Adrenal gland (tissue), 12 donors: Measurements from ENCODE around the gene ANK3. TPM values are rescaled to one million over a fixed set of nuclear protein-coding genes. Genes with fewer than 3 reads are reported as not detected.
"Not testable (repeated sequence)": the region's sequence is repeated elsewhere in the genome, so short reads cannot be mapped to it uniquely, and the experiment has no call there.

Source experiments
- DNase-seq, 7 donors: peaks; one replicate each; pipeline ENCODE4 v3.0.0-alpha.2; 2019 to 2020
- H3K27ac ChIP-seq, 5 donors: fragments of 200-600 bp; sonication (generic) in 4 of 5; 1 replicate in 3 of 5; 2 replicates in 2 of 5; pipeline versions ENCODE4 v1.5.1 to v1.8.0; 2016 to 2020; ENCODE audit warnings: mild to moderate bottlenecking in 1 of 5
- H3K27me3 ChIP-seq: fragments of 200-600 bp; 2 replicates; pipeline ENCODE4 v1.8.0; 2021
- H3K36me3 ChIP-seq, 2 donors: fragments of 200-600 bp; replicated peaks in 1 of 2; 1 replicate in 1 of 2; 2 replicates in 1 of 2; pipeline versions ENCODE4 v1.5.1 to v1.8.0; 2018 to 2022
- H3K4me1 ChIP-seq, 2 donors: fragments of 200-600 bp; replicated peaks in 1 of 2; 1 replicate in 1 of 2; 2 replicates in 1 of 2; pipeline versions ENCODE4 v1.5.1 to v1.8.0; 2018 to 2021
- H3K4me3 ChIP-seq, 4 donors: fragments of 200-600 bp; sonication (generic) in 3 of 4; one replicate each; pipeline ENCODE4 v1.5.1; 2016 to 2018
- H3K9me3 ChIP-seq, 3 donors: fragments of 200-600 bp; sonication (generic) in 1 of 3; replicated peaks in 1 of 3; 1 replicate in 2 of 3; 2 replicates in 1 of 3; pipeline versions ENCODE4 v1.5.1 to v1.8.0; 2016 to 2021
- CTCF ChIP-seq, 6 experiments: fragments of 450-650 bp in 4 of 6; fragments of 200-600 bp in 2 of 6; sonication (generic) in 1 of 6; IDR thresholded peaks; 1 replicate in 5 of 6; 2 replicates in 1 of 6; pipeline versions ENCODE4 v1.5.1 to v1.8.0; 2016 to 2021; ENCODE audit warnings: antibody characterized with exemption in 6 of 6, mild to moderate bottlenecking in 2 of 6, moderate library complexity in 1 of 6
- POLR2A ChIP-seq, 2 donors: fragments of 450-650 bp; IDR thresholded peaks; one replicate each; pipeline ENCODE4 v1.6.1; 2017; ENCODE audit warnings: antibody characterized with exemption in 2 of 2, mild to moderate bottlenecking in 2 of 2, moderate library complexity in 1 of 2
- WGBS, 4 donors: extraction: QIAGEN DNeasy Blood & Tissue Kit in 2 of 4; methylation state at CpG; one replicate each; pipeline versions ENCODE4 v1.1.5 to v1.1.7; 2013 to 2017; 5-methylcytosine and 5-hydroxymethylcytosine counted together
- intact Hi-C, 2 donors: fragments of 100-400 bp; cut with DNase I; formaldehyde crosslinking; loops; one replicate each; pipeline versions ENCODE4 v1.14.1 to v1.15.0; 2022 to 2023
- polyA plus RNA-seq, 3 donors: library from polyadenylated mRNA; stranded (reverse); fragments of 200-250 nt in 2 of 3; fragments of 350-450 nt in 1 of 3; fragmentation: Illumina TruSeq in 1 of 3; extraction: RNeasy Lipid Tissue Mini Kit (QIAGEN cat#74804) in 1 of 3; gene quantifications; one replicate each; pipeline ENCODE4 v1.2.3, GENCODE V29; 2013 to 2014
- total RNA-seq, 9 donors: library from RNA; depleted of rRNA in 4 of 9; stranded (reverse); fragments of >200 nt in 4 of 9; fragments of 120-200 nt in 1 of 9; fragmentation: NEBNext Ultra II Directional in 1 of 9; extraction: Animal tissue kit (Norgen Biotek cat#: 25700) in 1 of 9; gene quantifications; one replicate each; pipeline versions ENCODE4 v1.1.0 to v1.2.4, GENCODE V29; 2013 to 2023
- donor health status: healthy with polysubstance abuse.
- donor health status: Bipolar disorder and iron deficiency.
- donor health status: DM: yes; HTN: yes; CAD: no.
- donor health status: DM: no; HTN: no; CAD: no.
- donor health status: DM: no; HTN: no; CAD: no.
- donor health status: DM: yes; HTN: yes; CAD: no.

The ANK3 gene
- total and polyA plus RNA-seq, 12 donors = 2.6 to 48.1 (median 15.2) TPM

GRCh38 chr10:60293581-60294175, 96.0 kb downstream of the ANK3 start:
- H3K27ac ChIP-seq = no peak overlapping the region
- H3K27me3 ChIP-seq = no peaks in the 10 kb centered on the region
- TF ChIP-seq CTCF (IDR thresholded peaks at IDR 0.05) (no peak), POLR2A (IDR thresholded peaks at IDR 0.05) (no peak)
- H3K4me1 ChIP-seq = peaks cover 0 to 4% of the 10 kb centered on the region in 2 donors
- no peak overlapping the region for H3K4me3 ChIP-seq
- H3K9me3 ChIP-seq = no peaks in the 10 kb centered on the region
- H3K36me3 ChIP-seq = no peaks in the 10 kb centered on the region
- 74 to 83% (median 76%) methylated on average over 6 of the region's 6 CpGs for WGBS, 4 donors
- intact Hi-C loops = no loop called here
- no peak for DNase-seq

GRCh38 chr10:60292998-60293397, 96.7 kb downstream of the ANK3 start:
- Histone ChIP-seq H3K4me1 (peaks cover 0 to 4% of the 10 kb centered on the region in 2 donors), H3K36me3 (no peaks in the 10 kb centered on the region), H3K27ac (no peak overlapping the region), H3K27me3 (no peaks in the 10 kb centered on the region), H3K4me3 (no peak overlapping the region), H3K9me3 (no peaks in the 10 kb centered on the region)
- TF ChIP-seq CTCF (IDR thresholded peaks at IDR 0.05) (no peak), POLR2A (IDR thresholded peaks at IDR 0.05) (no peak)
- DNase-seq = no peak
- intact Hi-C loops = no loop called here
- WGBS, 4 donors = 83 to 87% (median 86%) methylated on average over 8 of the region's 8 CpGs

GRCh38 chr10:60292536-60292935, 97.1 kb downstream of the ANK3 start:
- H3K27me3 ChIP-seq, H3K4me3 ChIP-seq, H3K36me3 ChIP-seq, H3K4me1 ChIP-seq, intact Hi-C loops, H3K9me3 ChIP-seq, H3K27ac ChIP-seq, DNase-seq: not testable (repeated sequence)
- 69 to 82% (median 80%) methylated on average over 6 of the region's 6 CpGs for WGBS, 4 donors

GRCh38 chr10:60291344-60291930, 98.2 kb downstream of the ANK3 start:
- TF ChIP-seq POLR2A (IDR thresholded peaks at IDR 0.05) = no peak
- TF ChIP-seq CTCF (IDR thresholded peaks at IDR 0.05) = no peak
- WGBS, 4 donors = 87 to 91% (median 89%) methylated on average over 5 of the region's 5 CpGs
- Histone ChIP-seq H3K4me1 (peaks cover 0 to 4% of the 10 kb centered on the region in 2 donors), H3K4me3 (no peak overlapping the region), H3K9me3 (no peaks in the 10 kb centered on the region), H3K36me3 (no peaks in the 10 kb centered on the region), H3K27ac (no peak overlapping the region), H3K27me3 (no peaks in the 10 kb centered on the region)
- intact Hi-C loops = no loop called here
- DNase-seq = no peak

GRCh38 chr10:60290558-60290957, 99.1 kb downstream of the ANK3 start:
- intact Hi-C loops = no loop called here
- no peak for TF ChIP-seq CTCF (IDR thresholded peaks at IDR 0.05)
- TF ChIP-seq POLR2A (IDR thresholded peaks at IDR 0.05) = no peak
- Histone ChIP-seq H3K4me3 (no peak overlapping the region), H3K27me3 (no peaks in the 10 kb centered on the region), H3K9me3 (no peaks in the 10 kb centered on the region), H3K4me1 (peaks cover 0 to 4% of the 10 kb centered on the region in 2 donors), H3K27ac (no peak overlapping the region), H3K36me3 (no peaks in the 10 kb centered on the region)
- DNase-seq = no peak
